IPS-18a (cell line): Measurements from ENCODE around the gene OR4A16.

Experiments
- H3K27ac ChIP-seq: one replicate; pipeline ENCODE4 v1.5.1; 2013; ENCODE audit warnings: low read length
- H3K27me3 ChIP-seq: one replicate; pipeline ENCODE4 v1.6.1; 2013; ENCODE audit warnings: mild to moderate bottlenecking, low read length; ENCODE audit not compliant: control insufficient read depth, insufficient read depth
- H3K36me3 ChIP-seq: one replicate; pipeline ENCODE4 v1.6.1; 2013; ENCODE audit warnings: low read depth, low read length; ENCODE audit not compliant: control insufficient read depth
- H3K4me1 ChIP-seq: one replicate; pipeline ENCODE4 v1.6.1; 2013; ENCODE audit warnings: low read depth, low read length; ENCODE audit not compliant: control insufficient read depth
- H3K4me3 ChIP-seq: one replicate; pipeline ENCODE4 v1.5.1; 2013; ENCODE audit warnings: low read length
- H3K9ac ChIP-seq: one replicate; pipeline ENCODE4 v1.6.1; 2013; ENCODE audit warnings: mild to moderate bottlenecking, low read length, moderate library complexity
- H3K9me3 ChIP-seq: one replicate; pipeline ENCODE4 v1.6.1; 2013; ENCODE audit warnings: low read depth, low read length; ENCODE audit not compliant: control insufficient read depth

OR4A16 gene

GRCh38 chr11:55342901-55343300 lies at the start of gene OR4A16:
Gene OR4A16 (plus strand): TSS chr11:55343201. CDS start chr11:55343201, 0 bp downstream.
- no peak within 1 kb of the TSS for H3K27ac ChIP-seq
- no peaks in the 10 kb centered on the region for H3K36me3 ChIP-seq
- H3K27me3 ChIP-seq = no peaks in the 10 kb centered on the region
- H3K9me3 ChIP-seq = peaks cover 73% of the 10 kb centered on the region
- H3K9ac ChIP-seq = no peak within 1 kb of the TSS
- H3K4me1 ChIP-seq = no peaks in the 10 kb centered on the region
- H3K4me3 ChIP-seq = no peak within 1 kb of the TSS

- H3K36me3 ChIP-seq = no peaks in the 10 kb centered on the region
- H3K9me3 ChIP-seq = peaks cover 63% of the 10 kb centered on the region
- H3K27ac ChIP-seq = no peak overlapping the region
- no peaks in the 10 kb centered on the region for H3K4me1 ChIP-seq
- H3K9ac ChIP-seq = no peak overlapping the region
- H3K4me3 ChIP-seq = no peak overlapping the region
- H3K27me3 ChIP-seq = no peaks in the 10 kb centered on the region
These were observed 18.5 kb upstream of the OR4A16 start for GRCh38 chr11:55324500-55324899.

GRCh38 chr11:55345306-55345705 lies 2.3 kb downstream of the OR4A16 start:
- Histone ChIP-seq H3K9ac (no peak overlapping the region), H3K9me3 (peaks cover 70% of the 10 kb centered on the region), H3K36me3 (no peaks in the 10 kb centered on the region)

GRCh38 chr11:55349032-55349431 lies 6.0 kb downstream of the OR4A16 start:
- Histone ChIP-seq H3K4me1 (no peaks in the 10 kb centered on the region), H3K27me3 (no peaks in the 10 kb centered on the region), H3K36me3 (no peaks in the 10 kb centered on the region), H3K27ac (no peak overlapping the region), H3K9me3 (peaks cover 75% of the 10 kb centered on the region), H3K4me3 (no peak overlapping the region), H3K9ac (no peak overlapping the region)

More at GRCh38 chr11:55345306-55345705, 2.3 kb downstream of the OR4A16 start:
- Histone ChIP-seq H3K4me3 (no peak overlapping the region), H3K27me3 (no peaks in the 10 kb centered on the region), H3K4me1 (no peaks in the 10 kb centered on the region), H3K27ac (no peak overlapping the region)

GRCh38 chr11:55357560-55358184 lies 14.7 kb downstream of the OR4A16 start:
- H3K4me1 ChIP-seq = no peaks in the 10 kb centered on the region
- no peak overlapping the region for H3K27ac ChIP-seq
- peaks cover 90% of the 10 kb centered on the region for H3K9me3 ChIP-seq
- no peak overlapping the region for H3K9ac ChIP-seq
- H3K36me3 ChIP-seq = no peaks in the 10 kb centered on the region
- H3K4me3 ChIP-seq = no peak overlapping the region
- H3K27me3 ChIP-seq = no peaks in the 10 kb centered on the region

GRCh38 chr11:55367674-55368073 lies 24.7 kb downstream of the OR4A16 start, which contains the start of gene OR4A15:
Gene OR4A15 (plus strand): TSS chr11:55367974. CDS start chr11:55367974, 0 bp downstream.
- H3K9me3 ChIP-seq = peaks cover 76% of the 10 kb centered on the region
- no peaks in the 10 kb centered on the region for H3K27me3 ChIP-seq
- no peaks in the 10 kb centered on the region for H3K36me3 ChIP-seq
- no peak within 1 kb of the TSS for H3K9ac ChIP-seq
- H3K27ac ChIP-seq = no peak within 1 kb of the TSS
- no peaks in the 10 kb centered on the region for H3K4me1 ChIP-seq
- H3K4me3 ChIP-seq = no peak within 1 kb of the TSS
